Measurements from ENCODE around the gene MON1B.
"Not testable (repeated sequence)": the region's sequence is repeated elsewhere in the genome, so short reads cannot be mapped to it uniquely, and the experiment has no call there.

MON1B gene

GRCh38 chr16:77197747-77198146 lies 6.8 kb downstream of the MON1B start:
- no peak for DNase-seq (ENCODE audit: low read depth in 2 of 2)

GRCh38 chr16:77199211-77199610 lies 8.2 kb downstream of the MON1B start, which contains the start of gene SYCE1L:
Gene SYCE1L (plus strand): TSS chr16:77199408. CDS start chr16:77199452, 44 bp downstream.
- no peak for DNase-seq (ENCODE audit: low read depth in 2 of 2)

- DNase-seq (ENCODE audit: low read depth in 2 of 2) = no peak
Measured at GRCh38 chr16:77206533-77206932, 15.5 kb downstream of the MON1B start.

- no peak for DNase-seq (ENCODE audit: low read depth in 2 of 2)
Measured at GRCh38 chr16:77207030-77207429, 16.0 kb downstream of the MON1B start.

- DNase-seq (ENCODE audit: low read depth in 2 of 2) = no peak
Measured at GRCh38 chr16:77208382-77208781, 17.4 kb downstream of the MON1B start.

GRCh38 chr16:77211880-77212740 lies 21.1 kb downstream of the MON1B start:
- peak in 1 of 2 donors; percentile 66 for DNase-seq (ENCODE audit: low read depth in 2 of 2)

- peak; percentile 44 to 65 for DNase-seq (ENCODE audit: low read depth in 2 of 2)
Measured at GRCh38 chr16:77212741-77213541, 22.0 kb downstream of the MON1B start.

- DNase-seq (ENCODE audit: low read depth in 2 of 2) = no peak
Measured at GRCh38 chr16:77213542-77214106, 22.6 kb downstream of the MON1B start.

GRCh38 chr16:77214411-77215138 lies 23.6 kb downstream of the MON1B start:
- no peak for DNase-seq (ENCODE audit: low read depth in 2 of 2)

- DNase-seq (ENCODE audit: low read depth in 2 of 2) = no peak
Measured at GRCh38 chr16:77219437-77219836, 28.4 kb downstream of the MON1B start.

GRCh38 chr16:77220427-77220826 lies 29.4 kb downstream of the MON1B start:
- DNase-seq (ENCODE audit: low read depth in 2 of 2) = no peak

- DNase-seq (ENCODE audit: low read depth in 2 of 2) = no peak
Measured at GRCh38 chr16:77221482-77221881, 30.5 kb downstream of the MON1B start.

- peak in 1 of 2 donors; percentile 14 for DNase-seq (ENCODE audit: low read depth in 2 of 2)
Measured at GRCh38 chr16:77223184-77223583, 32.2 kb downstream of the MON1B start.

GRCh38 chr16:77225182-77225581 lies 34.2 kb downstream of the MON1B start:
- no peak for DNase-seq (ENCODE audit: low read depth in 2 of 2)

GRCh38 chr16:77227745-77228144 lies 36.8 kb downstream of the MON1B start:
- DNase-seq (ENCODE audit: low read depth in 2 of 2) = no peak

GRCh38 chr16:77231047-77231446 lies 40.1 kb downstream of the MON1B start:
- DNase-seq (ENCODE audit: low read depth in 2 of 2) = no peak

GRCh38 chr16:77233799-77234519 lies 43.0 kb downstream of the MON1B start:
- no peak for DNase-seq (ENCODE audit: low read depth in 2 of 2)

GRCh38 chr16:77234611-77235010 lies 43.6 kb downstream of the MON1B start:
- DNase-seq (ENCODE audit: low read depth in 2 of 2) = no peak

GRCh38 chr16:77236063-77236511 lies 45.1 kb downstream of the MON1B start:
- peak; percentile 79 to 82 for DNase-seq (ENCODE audit: low read depth in 2 of 2)

GRCh38 chr16:77238593-77238992 lies 47.6 kb downstream of the MON1B start:
- DNase-seq (ENCODE audit: low read depth in 2 of 2) = no peak

- not testable (repeated sequence) for DNase-seq (ENCODE audit: low read depth in 2 of 2)
Measured at GRCh38 chr16:77242471-77242870, 51.5 kb downstream of the MON1B start.
